Measurements from ENCODE around the gene BHLHE40. TPM values are rescaled to one million over a fixed set of nuclear protein-coding genes. Genes with fewer than 3 reads are reported as not detected.

Gene BHLHE40
- total and polyA plus RNA-seq, 2 experiments from 2014 or later, result 1.7 to 2.2 TPM

- TF ChIP-seq ZNF462 (CRISPR knock-in tag; IDR thresholded peaks at IDR 0.05) (no peak), ZNF114 (CRISPR knock-in tag; IDR thresholded peaks at IDR 0.05) (no peak), EZH2 (IDR thresholded peaks at IDR 0.05; ENCODE audit: low read depth, unreplicated experiment) (no peak), STAT1 (IDR thresholded peaks at IDR 0.05; ENCODE audit: unreplicated experiment) (no peak), ZNF331 (CRISPR knock-in tag; IDR thresholded peaks at IDR 0.05; ENCODE audit: low read depth) (no peak), REST (IDR thresholded peaks at IDR 0.05; ENCODE audit: unreplicated experiment) (no peak)
- TF ChIP-seq, protein P1, sequence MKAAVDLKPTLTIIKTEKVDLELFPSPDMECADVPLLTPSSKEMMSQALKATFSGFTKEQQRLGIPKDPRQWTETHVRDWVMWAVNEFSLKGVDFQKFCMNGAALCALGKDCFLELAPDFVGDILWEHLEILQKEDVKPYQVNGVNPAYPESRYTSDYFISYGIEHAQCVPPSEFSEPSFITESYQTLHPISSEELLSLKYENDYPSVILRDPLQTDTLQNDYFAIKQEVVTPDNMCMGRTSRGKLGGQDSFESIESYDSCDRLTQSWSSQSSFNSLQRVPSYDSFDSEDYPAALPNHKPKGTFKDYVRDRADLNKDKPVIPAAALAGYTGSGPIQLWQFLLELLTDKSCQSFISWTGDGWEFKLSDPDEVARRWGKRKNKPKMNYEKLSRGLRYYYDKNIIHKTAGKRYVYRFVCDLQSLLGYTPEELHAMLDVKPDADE (IDR thresholded peaks at IDR 0.05), result no peak
These were observed 8.5 kb downstream of the BHLHE40 start (continued) for GRCh38 chr3:4987538-4988296.
